Gastrocnemius medialis (tissue), 4 donors: ENCODE measurements around the gene QPCT.

Experiments
- POLR2A ChIP-seq, 2 donors: fragments of 450-650 bp; IDR thresholded peaks; one replicate each; pipeline ENCODE4 v1.6.1; 2017; ENCODE audit warnings: antibody characterized with exemption in 2 of 2, mild to moderate bottlenecking in 2 of 2, moderate library complexity in 2 of 2
- TF ChIP-seq, protein P1 (sequence below), 5 experiments: fragments of 450-650 bp in 3 of 5; fragments of 200-600 bp in 2 of 5; sonication (generic) in 2 of 5; IDR thresholded peaks in 4 of 5; conservative IDR thresholded peaks in 1 of 5; 1 replicate in 4 of 5; 2 replicates in 1 of 5; pipeline ENCODE4 v1.5.1; 2016 to 2019; ENCODE audit warnings: antibody characterized with exemption in 5 of 5, mild to moderate bottlenecking in 3 of 5, moderate library complexity in 3 of 5

GRCh38 chr2:37402636-37403035, 58.2 kb downstream of the QPCT start:
- no peak for TF ChIP-seq POLR2A (IDR thresholded peaks at IDR 0.05)
- TF ChIP-seq, protein P1, sequence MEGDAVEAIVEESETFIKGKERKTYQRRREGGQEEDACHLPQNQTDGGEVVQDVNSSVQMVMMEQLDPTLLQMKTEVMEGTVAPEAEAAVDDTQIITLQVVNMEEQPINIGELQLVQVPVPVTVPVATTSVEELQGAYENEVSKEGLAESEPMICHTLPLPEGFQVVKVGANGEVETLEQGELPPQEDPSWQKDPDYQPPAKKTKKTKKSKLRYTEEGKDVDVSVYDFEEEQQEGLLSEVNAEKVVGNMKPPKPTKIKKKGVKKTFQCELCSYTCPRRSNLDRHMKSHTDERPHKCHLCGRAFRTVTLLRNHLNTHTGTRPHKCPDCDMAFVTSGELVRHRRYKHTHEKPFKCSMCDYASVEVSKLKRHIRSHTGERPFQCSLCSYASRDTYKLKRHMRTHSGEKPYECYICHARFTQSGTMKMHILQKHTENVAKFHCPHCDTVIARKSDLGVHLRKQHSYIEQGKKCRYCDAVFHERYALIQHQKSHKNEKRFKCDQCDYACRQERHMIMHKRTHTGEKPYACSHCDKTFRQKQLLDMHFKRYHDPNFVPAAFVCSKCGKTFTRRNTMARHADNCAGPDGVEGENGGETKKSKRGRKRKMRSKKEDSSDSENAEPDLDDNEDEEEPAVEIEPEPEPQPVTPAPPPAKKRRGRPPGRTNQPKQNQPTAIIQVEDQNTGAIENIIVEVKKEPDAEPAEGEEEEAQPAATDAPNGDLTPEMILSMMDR (IDR thresholded peaks at IDR 0.05 in 4 of 5, conservative IDR thresholded peaks at IDR 0.05 in 1 of 5) = no peak
